Measurements from ENCODE around the gene ETV6.

DNA sequence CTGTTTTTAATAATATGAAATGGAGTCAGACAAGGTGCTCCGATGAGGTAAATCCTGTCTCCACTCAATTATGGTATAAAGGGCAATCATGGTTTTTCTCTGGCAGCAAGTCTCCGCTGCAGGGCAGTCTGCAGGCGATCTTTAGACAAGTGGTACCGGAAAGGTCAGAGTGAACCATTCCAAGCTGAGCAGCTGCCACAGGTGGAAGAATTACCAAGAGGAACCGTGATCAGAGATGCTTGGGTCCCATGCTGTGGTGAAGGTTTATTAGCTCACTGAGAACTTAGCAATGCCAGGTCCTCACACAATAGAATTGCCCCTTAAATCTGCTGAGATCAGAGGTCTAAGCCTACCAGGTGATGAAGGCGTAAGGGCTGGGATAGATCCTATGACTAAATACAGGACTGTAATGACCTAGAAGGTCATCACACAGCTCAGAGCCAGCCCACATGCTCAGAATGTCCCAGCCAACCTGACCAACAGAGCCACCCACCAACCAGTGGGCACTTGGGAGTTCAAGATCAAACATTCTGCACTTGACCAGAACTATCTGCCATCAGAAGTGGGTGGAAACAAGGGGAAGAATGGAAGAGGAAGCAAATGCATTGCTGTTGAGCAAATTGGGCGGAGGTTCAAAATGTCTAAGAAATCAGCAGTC is 246.1 kb downstream of the ETV6 start:
- TF ChIP-seq, protein P1, sequence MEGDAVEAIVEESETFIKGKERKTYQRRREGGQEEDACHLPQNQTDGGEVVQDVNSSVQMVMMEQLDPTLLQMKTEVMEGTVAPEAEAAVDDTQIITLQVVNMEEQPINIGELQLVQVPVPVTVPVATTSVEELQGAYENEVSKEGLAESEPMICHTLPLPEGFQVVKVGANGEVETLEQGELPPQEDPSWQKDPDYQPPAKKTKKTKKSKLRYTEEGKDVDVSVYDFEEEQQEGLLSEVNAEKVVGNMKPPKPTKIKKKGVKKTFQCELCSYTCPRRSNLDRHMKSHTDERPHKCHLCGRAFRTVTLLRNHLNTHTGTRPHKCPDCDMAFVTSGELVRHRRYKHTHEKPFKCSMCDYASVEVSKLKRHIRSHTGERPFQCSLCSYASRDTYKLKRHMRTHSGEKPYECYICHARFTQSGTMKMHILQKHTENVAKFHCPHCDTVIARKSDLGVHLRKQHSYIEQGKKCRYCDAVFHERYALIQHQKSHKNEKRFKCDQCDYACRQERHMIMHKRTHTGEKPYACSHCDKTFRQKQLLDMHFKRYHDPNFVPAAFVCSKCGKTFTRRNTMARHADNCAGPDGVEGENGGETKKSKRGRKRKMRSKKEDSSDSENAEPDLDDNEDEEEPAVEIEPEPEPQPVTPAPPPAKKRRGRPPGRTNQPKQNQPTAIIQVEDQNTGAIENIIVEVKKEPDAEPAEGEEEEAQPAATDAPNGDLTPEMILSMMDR (conservative IDR thresholded peaks at IDR 0.05; ENCODE audit: low read length), result no peak
- TF ChIP-seq EZH2phosphoT487 (IDR thresholded peaks at IDR 0.05; ENCODE audit: borderline replicate concordance), result no peak
